Measurements from ENCODE around the gene RAMP1. TPM values are rescaled to one million over a fixed set of nuclear protein-coding genes. Genes with fewer than 3 reads are reported as not detected.

Gene RAMP1
- total RNA-seq, 1 donor, result 2.1 TPM

DNA sequence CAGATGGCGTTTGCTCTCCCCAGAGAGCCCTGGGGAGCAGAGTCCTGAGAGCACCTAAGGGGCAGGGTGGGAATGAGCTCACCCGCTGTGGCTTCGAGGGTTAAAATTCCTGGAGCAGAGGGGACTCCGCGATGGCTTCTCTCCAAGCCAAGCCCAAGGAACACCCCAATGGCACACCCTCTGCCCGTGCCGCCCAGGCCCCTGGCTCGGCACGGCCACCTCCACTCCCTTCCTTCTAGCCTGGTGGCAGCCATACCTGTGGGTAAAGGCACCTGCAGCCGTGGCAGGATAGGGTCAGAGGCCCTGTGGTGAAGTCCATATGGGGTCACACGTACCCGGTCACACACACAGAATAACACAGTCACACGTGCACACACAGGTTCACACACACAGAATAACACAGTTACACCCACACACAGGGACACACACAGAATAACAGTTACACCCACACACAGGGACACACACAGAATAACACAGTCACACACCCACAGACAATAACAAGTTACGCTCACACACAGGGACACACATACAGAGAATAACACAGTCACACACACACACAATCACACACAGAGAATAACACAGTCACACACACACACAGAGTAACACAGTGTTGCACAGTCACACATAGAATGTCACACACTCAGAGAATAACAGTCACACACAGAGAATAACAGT is 50.5 kb downstream of the RAMP1 start:
- Histone ChIP-seq H3K27me3 (ENCODE audit: insufficient read depth, low read length) (no peaks in the 10 kb centered on the region), H3K9me3 (ENCODE audit: low read depth, low read length) (no peaks in the 10 kb centered on the region), H3K4me3 (ENCODE audit: low read length) (no peak overlapping the region)

GRCh38 chr2:237910576-237911362 is 51.3 kb downstream of the RAMP1 start:
- H3K4me1 ChIP-seq (ENCODE audit: insufficient read depth, low read length), result peaks cover 5% of the 10 kb centered on the region

More for the DNA sequence above, 50.5 kb downstream of the RAMP1 start:
- peaks cover 13% of the 10 kb centered on the region for H3K4me1 ChIP-seq (ENCODE audit: insufficient read depth, low read length)

DNA sequence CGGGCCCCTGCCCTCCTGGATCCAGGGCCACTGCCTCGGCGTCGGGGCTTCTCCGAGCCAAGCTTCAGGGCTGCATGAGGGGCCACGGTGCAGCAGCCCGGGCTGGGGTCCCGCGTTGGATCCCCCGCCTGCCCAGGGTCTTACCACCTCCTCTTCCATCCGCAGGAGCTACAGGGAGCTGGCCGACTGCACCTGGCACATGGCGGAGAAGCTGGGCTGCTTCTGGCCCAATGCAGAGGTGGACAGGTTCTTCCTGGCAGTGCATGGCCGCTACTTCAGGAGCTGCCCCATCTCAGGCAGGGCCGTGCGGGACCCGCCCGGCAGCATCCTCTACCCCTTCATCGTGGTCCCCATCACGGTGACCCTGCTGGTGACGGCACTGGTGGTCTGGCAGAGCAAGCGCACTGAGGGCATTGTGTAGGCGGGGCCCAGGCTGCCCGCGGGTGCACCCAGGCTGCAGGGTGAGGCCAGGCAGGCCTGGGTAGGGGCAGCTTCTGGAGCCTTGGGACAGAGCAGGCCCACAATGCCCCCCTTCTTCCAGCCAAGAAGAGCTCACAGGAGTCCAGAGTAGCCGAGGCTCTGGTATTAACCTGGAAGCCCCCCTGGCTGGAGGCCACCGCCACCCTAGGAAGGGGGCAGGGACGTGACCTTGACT is 52.1 kb downstream of the RAMP1 start:
- no peaks in the 10 kb centered on the region for H3K9me3 ChIP-seq (ENCODE audit: low read depth, low read length)
- H3K27me3 ChIP-seq (ENCODE audit: insufficient read depth, low read length), result no peaks in the 10 kb centered on the region
- no peaks in the 10 kb centered on the region for H3K4me1 ChIP-seq (ENCODE audit: insufficient read depth, low read length)
- H3K4me3 ChIP-seq (ENCODE audit: low read length), result no peak overlapping the region

More at GRCh38 chr2:237910576-237911362, 51.3 kb downstream of the RAMP1 start:
- Histone ChIP-seq H3K9me3 (ENCODE audit: low read depth, low read length) (no peaks in the 10 kb centered on the region), H3K27me3 (ENCODE audit: insufficient read depth, low read length) (no peaks in the 10 kb centered on the region), H3K4me3 (ENCODE audit: low read length) (no peak overlapping the region)

DNA sequence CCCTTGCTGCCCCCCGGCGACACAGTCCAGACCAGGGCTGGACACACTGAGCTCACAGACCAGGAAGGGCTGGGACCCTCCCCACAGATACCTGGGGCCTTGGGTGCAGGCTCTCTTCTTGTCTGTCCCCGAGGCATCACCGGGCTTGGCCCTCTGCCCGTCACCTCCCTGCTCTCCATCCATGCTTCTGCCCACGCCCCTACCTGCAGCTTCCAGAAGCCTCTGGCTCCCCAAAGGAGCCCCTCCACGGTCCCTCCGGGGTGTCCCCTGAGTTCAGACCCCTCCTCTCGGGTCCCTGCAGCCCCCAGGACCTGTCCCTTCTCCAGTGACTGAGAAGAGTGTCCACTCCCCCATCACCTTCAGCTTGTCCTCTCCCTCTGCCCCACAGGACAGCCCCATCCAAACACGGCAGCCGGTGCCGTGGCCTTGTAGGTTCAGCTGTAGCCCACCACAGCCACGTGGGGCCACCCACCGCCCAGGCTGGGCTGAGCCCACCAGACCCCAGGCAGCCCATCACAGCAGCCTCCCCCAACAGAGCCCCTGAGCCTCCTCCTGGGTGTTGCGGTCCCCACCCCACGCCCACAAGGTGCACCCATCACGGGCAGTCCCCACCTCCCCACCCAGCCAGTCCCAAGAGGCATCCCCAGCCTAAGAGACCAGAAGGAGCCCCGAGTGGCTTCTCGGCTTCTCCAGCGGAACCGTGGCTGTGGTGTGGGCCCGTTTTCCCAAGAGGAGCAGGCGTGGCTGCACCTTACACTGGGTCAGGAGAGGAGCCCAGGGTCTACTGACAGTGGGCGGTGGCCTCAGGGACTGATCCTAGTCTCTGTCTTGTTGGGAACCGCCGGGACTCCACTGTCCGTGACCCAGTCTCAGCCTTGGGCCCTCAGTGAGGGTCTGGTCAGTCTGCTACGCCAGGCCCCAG is 53.1 kb downstream of the RAMP1 start:
- Histone ChIP-seq H3K4me1 (ENCODE audit: insufficient read depth, low read length) (no peaks in the 10 kb centered on the region), H3K27me3 (ENCODE audit: insufficient read depth, low read length) (no peaks in the 10 kb centered on the region), H3K9me3 (ENCODE audit: low read depth, low read length) (no peaks in the 10 kb centered on the region), H3K4me3 (ENCODE audit: low read length) (no peak overlapping the region)

GRCh38 chr2:237913193-237913917 is 53.9 kb downstream of the RAMP1 start:
- H3K27me3 ChIP-seq (ENCODE audit: insufficient read depth, low read length), result no peaks in the 10 kb centered on the region
- H3K9me3 ChIP-seq (ENCODE audit: low read depth, low read length), result no peaks in the 10 kb centered on the region
- H3K4me3 ChIP-seq (ENCODE audit: low read length), result no peak overlapping the region
- H3K4me1 ChIP-seq (ENCODE audit: insufficient read depth, low read length), result no peaks in the 10 kb centered on the region

- H3K27me3 ChIP-seq (ENCODE audit: insufficient read depth, low read length), result no peaks in the 10 kb centered on the region
- H3K4me3 ChIP-seq (ENCODE audit: low read length), result no peak overlapping the region
- H3K9me3 ChIP-seq (ENCODE audit: low read depth, low read length), result no peaks in the 10 kb centered on the region
- H3K4me1 ChIP-seq (ENCODE audit: insufficient read depth, low read length), result no peaks in the 10 kb centered on the region
These were observed 56.2 kb downstream of the RAMP1 start for GRCh38 chr2:237915576-237915975.

DNA sequence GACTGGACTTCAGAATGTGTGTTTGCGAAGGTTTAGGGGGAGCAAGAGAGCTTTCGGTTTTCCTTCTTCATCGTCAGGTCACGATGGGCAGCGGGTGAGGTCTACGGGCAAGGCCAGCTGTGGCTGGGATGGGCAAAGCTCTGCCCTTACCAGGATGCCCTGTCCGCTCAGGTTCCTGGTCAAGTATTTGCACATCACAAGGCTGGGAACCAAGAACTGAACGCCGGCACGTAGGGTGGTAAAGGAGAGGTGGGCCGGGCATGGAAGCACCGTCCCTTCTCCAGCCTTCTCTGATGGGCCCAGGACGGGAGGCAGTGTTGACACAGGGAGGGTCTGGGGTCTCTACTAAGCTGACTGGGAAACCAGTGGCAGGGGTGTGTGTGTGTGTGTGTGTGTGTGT is 56.9 kb downstream of the RAMP1 start:
- Histone ChIP-seq H3K4me1 (ENCODE audit: insufficient read depth, low read length) (no peaks in the 10 kb centered on the region), H3K9me3 (ENCODE audit: low read depth, low read length) (no peaks in the 10 kb centered on the region), H3K27me3 (ENCODE audit: insufficient read depth, low read length) (no peaks in the 10 kb centered on the region), H3K4me3 (ENCODE audit: low read length) (no peak overlapping the region)

GRCh38 chr2:237917696-237918374 is 58.4 kb downstream of the RAMP1 start:
- no peak overlapping the region for H3K4me3 ChIP-seq (ENCODE audit: low read length)
- no peaks in the 10 kb centered on the region for H3K27me3 ChIP-seq (ENCODE audit: insufficient read depth, low read length)
- peaks cover 3% of the 10 kb centered on the region for H3K4me1 ChIP-seq (ENCODE audit: insufficient read depth, low read length)
- no peaks in the 10 kb centered on the region for H3K9me3 ChIP-seq (ENCODE audit: low read depth, low read length)

DNA sequence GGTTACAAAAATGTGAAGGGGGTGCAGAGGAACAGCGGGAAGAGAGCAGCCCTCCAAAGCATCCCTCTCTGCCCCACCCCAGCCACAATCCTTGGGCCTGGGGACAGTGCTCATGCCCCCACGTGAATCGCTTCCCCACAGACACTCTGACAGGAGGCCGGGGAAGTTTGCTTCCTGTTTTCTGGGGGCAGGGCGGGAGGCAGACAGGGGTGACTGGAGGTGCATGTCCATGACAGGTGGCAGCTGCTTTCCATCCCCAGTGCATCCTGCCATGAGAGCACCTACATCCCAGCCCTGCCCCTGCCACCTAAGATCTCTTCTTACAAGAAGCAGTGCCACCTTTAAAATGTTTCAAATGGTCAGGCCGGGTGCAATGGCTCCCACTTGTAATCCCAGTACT is 60.2 kb downstream of the RAMP1 start:
- no peaks in the 10 kb centered on the region for H3K9me3 ChIP-seq (ENCODE audit: low read depth, low read length)
- H3K4me3 ChIP-seq (ENCODE audit: low read length), result no peak overlapping the region
- no peaks in the 10 kb centered on the region for H3K27me3 ChIP-seq (ENCODE audit: insufficient read depth, low read length)
- peaks cover 11% of the 10 kb centered on the region for H3K4me1 ChIP-seq (ENCODE audit: insufficient read depth, low read length)

DNA sequence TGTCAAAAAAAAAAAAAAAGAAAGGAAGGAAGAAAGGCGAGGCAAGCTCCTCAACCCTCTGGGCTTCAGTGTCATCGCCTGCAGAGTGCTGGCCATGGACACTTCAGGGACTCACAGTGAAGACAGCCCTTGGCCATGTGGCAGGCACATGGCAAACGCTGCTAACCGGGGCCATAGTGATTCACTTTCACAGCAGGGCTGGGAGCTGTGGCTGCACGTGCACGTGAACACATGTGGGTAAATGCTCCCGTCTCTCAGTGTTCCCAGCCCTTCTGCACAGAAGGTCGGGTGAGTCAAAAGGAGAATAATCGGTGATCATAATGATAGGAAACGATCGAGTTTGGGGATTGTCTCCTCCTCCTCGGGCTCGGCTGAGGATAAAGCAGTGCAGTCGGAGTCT is 61.2 kb downstream of the RAMP1 start:
- Histone ChIP-seq H3K9me3 (ENCODE audit: low read depth, low read length) (no peaks in the 10 kb centered on the region), H3K4me3 (ENCODE audit: low read length) (no peak overlapping the region), H3K27me3 (ENCODE audit: insufficient read depth, low read length) (no peaks in the 10 kb centered on the region), H3K4me1 (ENCODE audit: insufficient read depth, low read length) (peaks cover 14% of the 10 kb centered on the region)

- H3K4me1 ChIP-seq (ENCODE audit: insufficient read depth, low read length), result peaks cover 17% of the 10 kb centered on the region
These were observed 62.6 kb downstream of the RAMP1 start for GRCh38 chr2:237921967-237922492.

DNA sequence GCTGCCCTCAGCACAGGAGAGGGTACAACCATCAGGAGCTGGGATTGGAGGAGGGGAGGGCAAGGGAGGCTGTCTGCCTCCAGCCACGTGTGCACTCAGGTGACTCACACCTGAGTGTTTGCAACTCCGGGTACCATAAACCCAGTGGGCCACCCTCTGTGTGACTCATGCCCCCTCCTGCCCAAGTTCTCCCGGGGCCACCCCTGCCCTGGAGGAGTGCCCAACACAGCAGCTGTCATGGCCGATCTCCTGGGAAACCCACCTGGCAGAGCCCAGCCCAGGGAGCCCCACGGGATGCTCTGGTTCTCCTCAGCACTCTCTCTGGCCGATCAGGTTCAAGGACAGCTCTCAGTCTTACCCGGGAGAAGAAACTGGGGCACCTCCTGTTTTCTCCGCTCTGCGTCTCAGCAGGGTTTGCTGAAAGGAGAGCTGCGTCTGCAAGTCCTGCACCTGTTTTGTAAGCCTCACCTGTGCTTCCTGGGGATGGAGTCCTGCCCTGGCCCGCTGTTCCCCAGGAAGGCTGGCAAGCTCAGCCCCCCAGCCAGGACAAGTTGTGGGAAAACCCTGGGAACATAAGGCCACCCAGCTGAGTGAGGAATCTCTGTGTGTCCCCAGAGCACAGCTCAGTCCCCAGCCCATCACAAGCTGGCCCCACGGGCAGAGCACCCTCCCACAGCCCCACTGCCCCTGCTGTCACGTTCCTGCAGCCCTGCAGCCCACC is 63.4 kb downstream of the RAMP1 start:
- no peaks in the 10 kb centered on the region for H3K9me3 ChIP-seq (ENCODE audit: low read depth, low read length)
- no peaks in the 10 kb centered on the region for H3K27me3 ChIP-seq (ENCODE audit: insufficient read depth, low read length)
- H3K4me3 ChIP-seq (ENCODE audit: low read length), result no peak overlapping the region
- peaks cover 17% of the 10 kb centered on the region for H3K4me1 ChIP-seq (ENCODE audit: insufficient read depth, low read length)

More at GRCh38 chr2:237921967-237922492, 62.6 kb downstream of the RAMP1 start:
- Histone ChIP-seq H3K27me3 (ENCODE audit: insufficient read depth, low read length) (no peaks in the 10 kb centered on the region), H3K9me3 (ENCODE audit: low read depth, low read length) (no peaks in the 10 kb centered on the region), H3K4me3 (ENCODE audit: low read length) (no peak overlapping the region)
